GM21723 (cell line): ENCODE measurements around the gene ANO6.
A peak's percentile ranks its signal among the peaks of the same experiment; 100 is the strongest.
"Not testable (repeated sequence)": the region's sequence is repeated elsewhere in the genome, so short reads cannot be mapped to it uniquely, and the experiment has no call there.

Experiments used
- ATAC-seq: cut with Tn5 transposase; IDR thresholded peaks from one replicate; pipeline ENCODE4 v1.9.1; 2021; ENCODE audit warnings: mild to moderate bottlenecking, moderate library complexity; ENCODE audit not compliant: unreplicated experiment

The ANO6 gene

GRCh38 chr12:45235087-45236025 is 19.5 kb downstream of the ANO6 start:
- no peak for ATAC-seq

GRCh38 chr12:45236383-45236782 is 20.5 kb downstream of the ANO6 start:
- ATAC-seq = not testable (repeated sequence)

GRCh38 chr12:45242180-45242579 is 26.3 kb downstream of the ANO6 start:
- no peak for ATAC-seq

- peak; percentile 19 for ATAC-seq
Measured at GRCh38 chr12:45243963-45244362, 28.1 kb downstream of the ANO6 start.

GRCh38 chr12:45244561-45245343 is 28.9 kb downstream of the ANO6 start:
- peak; percentile 85 for ATAC-seq

GRCh38 chr12:45246236-45246635 is 30.3 kb downstream of the ANO6 start:
- no peak for ATAC-seq

GRCh38 chr12:45247589-45247988 is 31.7 kb downstream of the ANO6 start:
- ATAC-seq = no peak

- ATAC-seq = no peak
Measured at GRCh38 chr12:45248095-45248494, 32.2 kb downstream of the ANO6 start.

GRCh38 chr12:45254254-45254653 is 38.4 kb downstream of the ANO6 start:
- no peak for ATAC-seq

GRCh38 chr12:45256721-45257120 is 40.8 kb downstream of the ANO6 start:
- ATAC-seq = peak; percentile 12

- ATAC-seq = peak; percentile 80
Measured at GRCh38 chr12:45257185-45257930, 41.5 kb downstream of the ANO6 start.

GRCh38 chr12:45259675-45260074 is 43.8 kb downstream of the ANO6 start:
- ATAC-seq = no peak

- no peak for ATAC-seq
Measured at GRCh38 chr12:45260104-45260815, 44.4 kb downstream of the ANO6 start.

GRCh38 chr12:45260854-45261253 is 45.0 kb downstream of the ANO6 start:
- no peak for ATAC-seq

- ATAC-seq = not testable (repeated sequence)
Measured at GRCh38 chr12:45262185-45262584, 46.3 kb downstream of the ANO6 start.

- ATAC-seq = no peak
Measured at GRCh38 chr12:45263587-45263986, 47.7 kb downstream of the ANO6 start.

- ATAC-seq = peak; percentile 72
Measured at GRCh38 chr12:45268672-45269411, 52.9 kb downstream of the ANO6 start.

GRCh38 chr12:45269412-45269751 is 53.5 kb downstream of the ANO6 start:
- no peak for ATAC-seq

GRCh38 chr12:45270951-45271350 is 55.1 kb downstream of the ANO6 start:
- ATAC-seq = no peak

- ATAC-seq = no peak
Measured at GRCh38 chr12:45273717-45274271, 57.9 kb downstream of the ANO6 start.
